H4 (cell line): ENCODE data around the gene RAPSN. TPM values are rescaled to one million over a fixed set of nuclear protein-coding genes. Genes with fewer than 3 reads are reported as not detected.

ENCODE experiments used
- DNase-seq: peaks from one replicate; pipeline ENCODE4 v3.0.0-alpha.2; 2015; ENCODE audit warnings: low spot score
- total RNA-seq: library from RNA; depleted of rRNA; stranded (reverse); fragments of >200 nt; shearing (Covaris generic); gene quantifications from 2 replicates; pipeline ENCODE4 v1.2.3, GENCODE V29; 2014

The RAPSN gene
- total RNA-seq, 1 experiment from 2014 or later = not detected

GRCh38 chr11:47434011-47434786 lies 14.7 kb downstream of the RAPSN start:
- DNase-seq = no peak

DNA sequence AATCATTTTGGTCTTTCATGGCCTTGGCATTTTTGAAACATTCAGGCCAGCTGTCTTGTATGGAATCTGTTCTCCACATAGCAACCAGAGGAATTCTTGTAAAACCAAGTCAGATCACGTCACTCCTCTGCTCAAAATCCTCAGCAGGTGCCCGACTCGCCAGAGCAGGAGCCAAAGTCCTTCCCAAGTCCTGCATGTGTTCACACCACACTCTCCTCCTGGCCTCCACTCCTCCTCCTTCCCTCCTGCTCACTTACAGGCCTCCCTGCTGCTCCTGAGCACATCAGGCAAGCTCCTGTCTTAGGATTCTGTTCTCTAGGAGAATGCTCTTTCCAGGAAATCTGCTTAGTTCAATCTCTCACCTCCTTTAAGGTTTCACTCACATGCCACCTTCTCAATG lies 15.8 kb downstream of the RAPSN start:
- DNase-seq = no peak

- no peak for DNase-seq
Observed at GRCh38 chr11:47431356-47432083, 17.4 kb downstream of the RAPSN start.

DNA sequence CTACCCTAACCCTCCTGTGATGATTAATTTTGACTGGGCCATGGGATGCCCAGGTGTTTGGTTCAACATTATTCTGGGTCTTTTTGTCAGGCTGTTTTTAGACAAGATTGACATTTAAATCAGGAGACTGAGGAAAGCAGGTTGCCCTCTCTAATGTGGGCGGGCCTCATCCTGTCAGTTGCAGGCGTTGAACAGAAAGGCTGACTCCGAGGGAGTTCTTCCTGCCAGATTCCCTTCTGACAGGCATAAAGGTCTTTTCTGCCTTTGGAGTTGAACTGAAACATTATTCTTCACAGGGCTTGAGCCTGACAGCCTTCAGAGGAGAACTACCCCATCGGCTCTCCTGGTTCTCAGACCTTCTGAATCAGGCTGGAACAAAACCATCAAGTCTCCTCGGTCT lies 18.4 kb downstream of the RAPSN start:
- DNase-seq = no peak

DNA sequence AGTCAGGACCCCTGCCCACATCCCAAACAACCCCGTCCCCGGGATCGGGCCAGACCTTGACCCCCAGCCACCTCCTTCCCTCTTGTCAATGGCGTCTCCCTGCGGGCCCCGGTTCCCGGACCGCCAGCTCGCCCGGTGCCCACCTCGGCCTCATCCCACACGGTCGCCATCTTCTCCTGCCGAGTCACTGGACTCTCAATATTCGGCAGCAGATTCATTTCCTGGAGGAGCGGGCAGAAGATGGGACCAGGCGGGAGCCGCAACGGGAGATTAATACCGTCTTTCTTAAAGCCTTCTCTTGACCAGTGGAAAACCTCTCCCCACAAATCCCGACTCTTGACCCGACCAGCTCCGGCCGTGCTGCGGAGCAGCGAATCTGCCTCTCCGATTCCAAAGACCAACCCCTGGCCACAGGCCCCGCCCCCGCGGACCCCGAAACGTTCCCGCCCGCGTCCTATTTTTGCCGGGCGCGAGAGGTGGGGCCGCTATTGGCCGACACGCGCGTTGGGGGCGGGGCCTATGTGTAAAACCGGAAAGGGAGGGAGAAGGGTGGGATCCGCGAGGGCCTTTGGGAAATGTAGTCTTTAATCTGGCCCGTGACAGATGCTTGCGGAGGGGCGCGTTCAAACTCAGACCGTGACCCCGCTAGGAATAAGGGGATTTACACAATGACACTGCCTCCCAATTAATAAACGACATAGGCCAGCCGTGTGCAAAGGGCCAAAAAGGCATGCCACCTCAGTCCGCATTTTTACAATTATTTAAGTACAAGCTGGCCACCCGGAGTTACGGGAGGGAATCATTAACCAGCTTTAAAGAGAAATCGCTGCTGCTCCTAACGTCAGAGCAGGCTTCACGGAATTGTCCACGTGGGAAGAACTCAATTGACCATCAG lies 22.6 kb downstream of the RAPSN start, which contains the start of gene PSMC3:
Gene PSMC3 (minus strand): TSS at position 378 of the 895 bp plus-strand sequence. CDS start 160 bp downstream, at position 218.
- peak; percentile 85 for DNase-seq

- no peak for DNase-seq
Observed at GRCh38 chr11:47425611-47426010, 23.3 kb downstream of the RAPSN start.

- no peak for DNase-seq
Observed at GRCh38 chr11:47418454-47419259, 30.3 kb downstream of the RAPSN start.

- no peak for DNase-seq
Observed at GRCh38 chr11:47417712-47418111, 31.2 kb downstream of the RAPSN start.

- DNase-seq = peak; percentile 88
Observed at GRCh38 chr11:47415949-47416472, 32.9 kb downstream of the RAPSN start.

DNA sequence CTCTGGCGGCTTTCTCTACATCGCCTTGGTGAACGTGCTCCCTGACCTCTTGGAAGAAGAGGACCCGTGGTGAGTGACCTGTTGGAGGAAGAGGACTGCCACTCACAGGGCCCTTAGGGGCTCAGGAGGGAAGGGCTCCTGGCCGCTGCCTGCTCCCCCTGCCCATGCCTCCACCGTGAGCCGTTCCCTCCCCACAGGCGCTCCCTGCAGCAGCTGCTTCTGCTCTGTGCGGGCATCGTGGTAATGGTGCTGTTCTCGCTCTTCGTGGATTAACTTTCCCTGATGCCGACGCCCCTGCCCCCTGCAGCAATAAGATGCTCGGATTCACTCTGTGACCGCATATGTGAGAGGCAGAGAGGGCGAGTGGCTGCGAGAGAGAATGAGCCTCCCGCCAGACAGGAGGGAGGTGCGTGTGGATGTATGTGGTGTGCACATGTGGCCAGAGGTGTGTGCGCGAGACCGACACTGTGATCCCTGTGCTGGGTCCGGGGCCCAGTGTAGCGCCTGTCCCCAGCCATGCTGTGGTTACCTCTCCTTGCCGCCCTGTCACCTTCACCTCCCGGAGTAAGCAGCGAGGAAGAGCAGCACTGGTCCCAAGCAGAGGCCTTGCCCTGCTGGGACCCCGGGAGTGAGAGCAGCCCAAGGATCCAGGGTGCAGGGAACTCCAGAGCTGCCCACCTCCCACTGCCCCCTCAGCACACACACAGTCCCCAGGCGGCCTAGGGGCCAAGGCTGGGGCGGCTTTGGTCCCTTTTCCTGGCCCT lies 33.7 kb downstream of the RAPSN start:
- DNase-seq = no peak

DNA sequence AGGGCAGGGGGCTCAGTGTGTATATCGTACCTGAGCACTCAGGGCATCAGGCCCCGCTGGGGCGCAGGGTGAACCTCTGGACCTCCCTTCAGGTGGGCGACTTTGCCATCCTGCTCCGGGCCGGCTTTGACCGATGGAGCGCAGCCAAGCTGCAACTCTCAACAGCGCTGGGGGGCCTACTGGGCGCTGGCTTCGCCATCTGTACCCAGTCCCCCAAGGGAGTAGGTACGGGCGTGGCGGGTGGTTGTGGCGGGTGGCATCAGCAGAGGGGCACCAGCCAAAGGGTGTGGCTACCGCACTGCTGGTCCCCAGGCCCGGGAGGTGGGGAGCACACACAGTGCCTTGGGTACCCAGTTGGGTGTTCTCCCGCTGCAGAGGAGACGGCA lies 34.3 kb downstream of the RAPSN start:
- DNase-seq = no peak

- DNase-seq = no peak
Observed at GRCh38 chr11:47413908-47414684, 34.8 kb downstream of the RAPSN start.

DNA sequence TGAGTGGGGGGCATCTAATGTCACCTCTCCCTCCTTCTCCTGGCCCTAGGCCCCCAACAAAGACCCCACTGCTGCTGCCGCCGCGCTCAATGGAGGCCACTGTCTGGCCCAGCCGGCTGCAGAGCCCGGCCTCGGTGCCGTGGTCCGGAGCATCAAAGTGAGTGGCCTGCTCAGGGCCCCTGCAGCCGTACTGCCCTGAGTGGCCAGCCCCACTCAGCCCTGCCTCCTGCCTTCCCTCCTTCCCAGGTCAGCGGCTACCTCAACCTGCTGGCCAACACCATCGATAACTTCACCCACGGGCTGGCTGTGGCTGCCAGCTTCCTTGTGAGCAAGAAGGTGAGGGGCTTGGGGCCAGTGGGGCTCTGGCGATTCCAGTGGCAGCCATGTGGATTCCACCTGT lies 35.6 kb downstream of the RAPSN start:
- no peak for DNase-seq

DNA sequence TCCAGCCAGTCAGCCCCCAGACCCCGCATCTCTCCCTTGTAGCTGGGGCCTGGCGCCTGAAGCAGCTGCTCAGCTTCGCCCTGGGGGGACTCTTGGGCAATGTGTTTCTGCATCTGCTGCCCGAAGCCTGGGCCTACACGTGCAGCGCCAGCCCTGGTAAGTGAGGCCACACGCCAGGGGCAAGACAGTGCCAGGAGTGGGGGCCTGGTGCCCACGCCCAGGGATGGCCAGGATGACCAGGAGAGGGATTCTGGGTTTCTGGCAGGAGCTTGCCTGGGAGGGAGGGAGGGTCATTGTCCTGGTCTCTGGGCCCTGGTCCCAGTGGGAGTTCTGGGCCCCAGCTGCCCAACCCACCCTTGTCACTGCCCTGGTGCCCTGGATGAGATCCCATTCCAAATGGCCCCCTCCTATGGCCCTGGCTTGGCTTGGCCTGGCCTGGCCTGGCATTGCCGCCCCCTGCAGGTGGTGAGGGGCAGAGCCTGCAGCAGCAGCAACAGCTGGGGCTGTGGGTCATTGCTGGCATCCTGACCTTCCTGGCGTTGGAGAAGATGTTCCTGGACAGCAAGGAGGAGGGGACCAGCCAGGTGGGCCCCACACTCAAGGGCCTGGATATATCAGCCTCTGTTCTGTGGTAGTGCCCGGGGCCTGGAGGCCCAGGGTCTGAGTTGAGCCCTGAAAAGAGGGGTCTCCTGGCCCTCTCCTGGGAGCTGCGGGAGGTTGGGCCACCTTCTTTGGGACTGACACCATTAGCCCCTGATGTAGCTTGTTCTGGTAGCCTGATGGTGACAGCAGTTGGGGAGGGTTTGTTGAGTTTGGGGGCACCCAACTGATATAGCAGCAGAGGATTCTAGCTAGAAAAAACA lies 36.8 kb downstream of the RAPSN start:
- no peak for DNase-seq

- DNase-seq = no peak
Observed at GRCh38 chr11:47410370-47411264, 38.3 kb downstream of the RAPSN start.

DNA sequence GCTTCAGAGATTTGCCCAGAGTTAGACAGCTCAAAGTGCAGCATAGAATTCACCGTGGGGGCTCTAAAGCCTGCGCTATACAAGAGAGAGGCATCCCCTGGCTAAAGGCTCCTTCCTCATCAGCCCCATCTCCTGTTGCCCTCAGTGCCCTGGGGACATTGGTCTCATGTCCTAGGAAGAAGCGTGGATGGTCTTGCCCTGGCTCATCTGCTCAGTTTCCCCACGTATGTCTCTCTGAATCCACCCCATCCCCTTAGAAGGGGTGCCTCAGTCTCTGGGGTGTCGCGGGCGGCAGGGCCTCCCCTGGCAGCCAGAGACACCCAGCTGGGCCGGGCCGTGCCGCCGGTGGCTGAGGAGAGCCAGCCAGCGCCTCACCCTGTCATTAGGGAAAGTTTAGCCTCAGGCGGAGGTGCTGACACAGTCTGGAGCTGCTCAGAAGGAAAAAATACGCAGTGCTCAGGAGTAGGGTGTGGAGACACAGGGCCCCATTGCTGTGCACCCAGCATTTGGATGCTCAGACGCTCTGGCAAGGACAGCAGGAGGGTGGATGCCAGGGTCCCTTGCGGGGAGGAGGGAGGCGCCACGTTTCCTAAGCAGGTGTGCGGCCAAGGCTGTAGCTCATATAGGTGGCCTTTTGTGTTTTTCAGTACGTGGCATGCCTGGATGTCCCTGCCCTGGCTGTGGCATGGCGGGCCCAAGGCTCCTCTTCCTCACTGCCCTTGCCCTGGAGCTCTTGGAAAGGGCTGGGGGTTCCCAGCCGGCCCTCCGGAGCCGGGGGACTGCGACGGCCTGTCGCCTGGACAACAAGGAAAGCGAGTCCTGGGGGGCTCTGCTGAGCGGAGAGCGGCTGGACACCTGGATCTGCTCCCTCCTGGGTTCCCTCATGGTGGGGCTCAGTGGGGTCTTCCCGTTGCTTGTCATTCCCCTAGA lies 39.2 kb downstream of the RAPSN start:
- no peak for DNase-seq
